Lower leg skin (tissue), 4 donors: ENCODE results near the gene PREX1. TPM values are rescaled to one million over a fixed set of nuclear protein-coding genes. Genes with fewer than 3 reads are reported as not detected.
"Not testable (repeated sequence)": the region's sequence is repeated elsewhere in the genome, so short reads cannot be mapped to it uniquely, and the experiment has no call there.

Experiments
- DNase-seq, 2 donors: peaks; one replicate each; pipeline ENCODE4 v3.0.0-alpha.2; 2019; ENCODE audit warnings: low spot score in 2 of 2
- H3K4me3 ChIP-seq: fragments of 200-600 bp; sonication (generic); 2 replicates; pipeline ENCODE4 v1.5.1; 2017; ENCODE audit warnings: mild to moderate bottlenecking, low read depth; ENCODE audit not compliant: poor library complexity, severe bottlenecking
- CTCF ChIP-seq, 3 donors: fragments of 450-650 bp; IDR thresholded peaks; one replicate each; pipeline ENCODE4 v1.5.1; 2016; ENCODE audit warnings: antibody characterized with exemption in 3 of 3, mild to moderate bottlenecking in 3 of 3, moderate library complexity in 2 of 3
- POLR2A ChIP-seq, 2 donors: fragments of 450-650 bp; IDR thresholded peaks; one replicate each; pipeline ENCODE4 v1.6.1; 2016 to 2017; ENCODE audit warnings: antibody characterized with exemption in 2 of 2, mild to moderate bottlenecking in 1 of 2, moderate library complexity in 1 of 2
- WGBS, 2 donors: methylation state at CpG; one replicate each; pipeline ENCODE4 v1.1.5; 2018; 5-methylcytosine and 5-hydroxymethylcytosine counted together
- intact Hi-C: fragments of 100-400 bp; cut with DNase I; formaldehyde crosslinking; loops from one replicate; pipeline ENCODE4 v1.15.0; 2023; ENCODE audit warnings: low total_unique reads
- total RNA-seq, 4 donors: library from RNA; depleted of rRNA; stranded (reverse); fragments of >200 nt; gene quantifications; one replicate each; pipeline ENCODE4 v1.1.0, GENCODE V29; 2016

The PREX1 gene
- total RNA-seq, 4 donors from 2014 or later, result 5.4 to 18.6 (median 7.9) TPM

- DNase-seq, result no peak
- TF ChIP-seq CTCF (IDR thresholded peaks at IDR 0.05), result no peak
- no peak for TF ChIP-seq POLR2A (IDR thresholded peaks at IDR 0.05)
- no peak overlapping the region for H3K4me3 ChIP-seq
- intact Hi-C loops, result no loop called here
- WGBS, 2 donors, result 87 to 89% methylated on average over 6 of the region's 6 CpGs
These were observed 44.9 kb downstream of the PREX1 start for GRCh38 chr20:48782901-48783308.

- 68 to 74% methylated on average over 4 of the region's 4 CpGs for WGBS, 2 donors
- TF ChIP-seq POLR2A (IDR thresholded peaks at IDR 0.05), result no peak
- intact Hi-C loops, result no loop called here
- no peak overlapping the region for H3K4me3 ChIP-seq
- DNase-seq, result no peak
These were observed 45.7 kb downstream of the PREX1 start for GRCh38 chr20:48782053-48782452.

GRCh38 chr20:48781634-48782033 lies 46.2 kb downstream of the PREX1 start:
- no peak for DNase-seq
- H3K4me3 ChIP-seq, result no peak overlapping the region
- no peak for TF ChIP-seq CTCF (IDR thresholded peaks at IDR 0.05)
- TF ChIP-seq POLR2A (IDR thresholded peaks at IDR 0.05), result no peak
- intact Hi-C loops, result no loop called here
- WGBS, 2 donors, result 56 to 80% methylated on average over 1 of the region's 1 CpG

GRCh38 chr20:48779435-48779834 lies 48.4 kb downstream of the PREX1 start:
- TF ChIP-seq CTCF (IDR thresholded peaks at IDR 0.05) (no peak), POLR2A (IDR thresholded peaks at IDR 0.05) (no peak)
- DNase-seq, result no peak
- H3K4me3 ChIP-seq, result no peak overlapping the region
- 97% methylated on average over 2 of the region's 2 CpGs for WGBS, 2 donors
- intact Hi-C loops, result no loop called here

- WGBS, 2 donors, result 81 to 89% methylated on average over 4 of the region's 4 CpGs
- no peak overlapping the region for H3K4me3 ChIP-seq
- TF ChIP-seq CTCF (IDR thresholded peaks at IDR 0.05) (no peak), POLR2A (IDR thresholded peaks at IDR 0.05) (no peak)
- DNase-seq, result no peak
- intact Hi-C loops, result no loop called here
These were observed 50.0 kb downstream of the PREX1 start for GRCh38 chr20:48777821-48778220.

GRCh38 chr20:48777005-48777404 lies 50.8 kb downstream of the PREX1 start:
- WGBS, 2 donors, result 74 to 82% methylated on average over 8 of the region's 8 CpGs
- TF ChIP-seq POLR2A (IDR thresholded peaks at IDR 0.05), result no peak
- DNase-seq, result no peak
- intact Hi-C loops, result no loop called here
- no peak overlapping the region for H3K4me3 ChIP-seq

GRCh38 chr20:48776306-48776705 lies 51.5 kb downstream of the PREX1 start:
- intact Hi-C loops, result no loop called here
- WGBS, 2 donors, result 82 to 84% methylated on average over 6 to 7 of the region's 7 CpGs
- no peak overlapping the region for H3K4me3 ChIP-seq
- DNase-seq, result no peak
- TF ChIP-seq POLR2A (IDR thresholded peaks at IDR 0.05) (no peak), CTCF (IDR thresholded peaks at IDR 0.05) (no peak)

- intact Hi-C loops, DNase-seq, H3K4me3 ChIP-seq: not testable (repeated sequence)
- WGBS, 2 donors, result 91 to 96% methylated on average over 6 to 7 of the region's 7 CpGs
These were observed 52.3 kb downstream of the PREX1 start for GRCh38 chr20:48775545-48775944.
